ENCODE data around the gene MDFIC. TPM values are rescaled to one million over a fixed set of nuclear protein-coding genes. Genes with fewer than 3 reads are reported as not detected.

The MDFIC gene
- total and polyA plus RNA-seq, 4 experiments from 2014 or later, result 68.1 to 194 (median 129) TPM

DNA sequence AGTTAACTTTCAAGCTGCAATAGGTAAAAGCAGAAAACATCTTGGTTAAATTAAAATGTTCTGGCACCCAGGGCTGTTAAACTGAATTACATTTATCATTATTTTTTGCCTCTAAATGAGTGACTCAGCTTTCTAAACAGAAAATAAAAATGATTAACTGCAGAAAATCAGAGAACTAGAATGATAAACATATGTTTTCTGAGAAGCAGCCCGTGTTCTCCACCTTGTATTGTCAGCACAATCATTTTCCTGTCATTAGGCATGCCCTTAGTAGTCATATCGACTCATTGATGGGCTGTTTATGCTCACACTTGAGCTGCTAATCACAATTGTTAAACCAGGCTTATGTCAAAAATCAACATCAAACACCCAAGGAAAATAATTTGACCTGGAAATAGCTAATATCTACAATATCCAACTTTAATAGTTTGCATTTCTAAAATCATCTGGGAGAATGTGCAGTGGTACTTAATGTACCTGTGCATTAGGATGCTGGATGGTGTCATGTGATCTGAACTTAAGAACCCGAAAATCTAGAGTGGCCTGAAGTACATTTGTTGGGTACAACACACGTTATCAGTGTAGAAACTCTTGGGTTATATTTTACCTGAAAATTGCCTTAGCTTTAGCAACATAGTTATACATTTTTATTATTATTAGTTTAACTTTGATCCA, 2.3 kb downstream of the MDFIC start:
- ChIA-PET POLR2A (ENCODE audit: partially characterized antibody) (interaction anchor here (0.8 to 5.3 kb wide), 17 partner anchors 8 to 306 kb away, joined by 3 to 74 read pairs (median 5); no protein-coding TSS in a partner anchor), CTCF (ENCODE audit: partially characterized antibody) (interaction anchor here (0.9 to 7.0 kb wide), 10 partner anchors 9 to 583 kb away, joined by 3 to 52 read pairs (median 6); no protein-coding TSS in a partner anchor)
- H3K27me3 Mint-ChIP-seq, result peaks cover 0 to 1% of the 10 kb centered on the region in 2 donors
- H3K27ac ChIP-seq (ENCODE audit: low read depth, low read length), result peak overlapping the region; percentile 90
- H3K4me3 Mint-ChIP-seq, result peak overlapping the region; percentile 95 to 99 (median 98)
- H3K27ac Mint-ChIP-seq, result peak overlapping the region; percentile 89 to 98 (median 93)
- peak overlapping the region; percentile 37 to 93 for H3K4me3 ChIP-seq (ENCODE audit: low read length in 2 of 2)
- no peaks in the 10 kb centered on the region for H3K36me3 ChIP-seq (ENCODE audit: insufficient read depth, low read length)
- peaks cover 31 to 59% (median 36%) of the 10 kb centered on the region in 4 donors for H3K4me1 Mint-ChIP-seq
- no peaks in the 10 kb centered on the region for H3K9me3 Mint-ChIP-seq
- H3K36me3 Mint-ChIP-seq, result peaks cover 5 to 19% of the 10 kb centered on the region in 2 donors
- no peak for DNase-seq
- peaks cover 52% of the 10 kb centered on the region for H3K4me1 ChIP-seq (ENCODE audit: insufficient read depth, low read length)
- intact Hi-C loops (cut with micrococcal nuclease), result loop anchor here (5.0 to 10.0 kb wide), 3 partner anchors 57 to 1291 kb away; partner anchors contain the start of gene TES
- no peaks in the 10 kb centered on the region for H3K9me3 ChIP-seq (ENCODE audit: control insufficient read depth in 1 of 2, low read length in 2 of 2)
- no peaks in the 10 kb centered on the region for H3K27me3 ChIP-seq (ENCODE audit: insufficient read depth, low read length)

- peaks cover 60% of the 10 kb centered on the region for H3K4me1 ChIP-seq (ENCODE audit: insufficient read depth, low read length)
Measured at GRCh38 chr7:114925434-114925833, 3.5 kb downstream of the MDFIC start.

GRCh38 chr7:114928060-114928459, 6.2 kb downstream of the MDFIC start:
- H3K36me3 Mint-ChIP-seq, result peaks cover 5 to 13% of the 10 kb centered on the region in 2 donors
- Histone ChIP-seq H3K9me3 (ENCODE audit: control insufficient read depth in 1 of 2, low read length in 2 of 2) (no peaks in the 10 kb centered on the region), H3K27me3 (ENCODE audit: insufficient read depth, low read length) (no peaks in the 10 kb centered on the region), H3K36me3 (ENCODE audit: insufficient read depth, low read length) (no peaks in the 10 kb centered on the region), H3K4me1 (ENCODE audit: insufficient read depth, low read length) (peaks cover 74% of the 10 kb centered on the region), H3K27ac (ENCODE audit: low read depth, low read length) (peak overlapping the region; percentile 24), H3K4me3 (ENCODE audit: low read length in 2 of 2) (peak overlapping the region in 1 of 2 donors; percentile 44)
- peaks cover 16 to 36% (median 26%) of the 10 kb centered on the region in 4 donors for H3K4me1 Mint-ChIP-seq
- H3K9me3 Mint-ChIP-seq, result no peaks in the 10 kb centered on the region
- no peak overlapping the region for H3K4me3 Mint-ChIP-seq
- no peak overlapping the region for H3K27ac Mint-ChIP-seq
- ChIA-PET POLR2A (ENCODE audit: partially characterized antibody) (no interaction called here), CTCF (ENCODE audit: partially characterized antibody) (interaction anchor here (1.4 to 7.0 kb wide), 2 partner anchors 9 to 63 kb away, joined by 4 to 52 read pairs; no protein-coding TSS in a partner anchor)
- no peak for DNase-seq
- intact Hi-C loops (cut with micrococcal nuclease), result loop anchor here (10.0 kb wide), 1 partner anchor 1287 kb away; the partner anchor contains the start of gene TES
- no peaks in the 10 kb centered on the region for H3K27me3 Mint-ChIP-seq

More at GRCh38 chr7:114925434-114925833, 3.5 kb downstream of the MDFIC start:
- intact Hi-C loops (cut with micrococcal nuclease), result loop anchor here (10.0 kb wide), 1 partner anchor 1289 kb away; the partner anchor contains the start of gene TES
- ChIA-PET POLR2A (ENCODE audit: partially characterized antibody) (interaction anchor here (0.7 to 4.8 kb wide), 8 partner anchors 9 to 304 kb away, joined by 3 to 29 read pairs (median 6); no protein-coding TSS in a partner anchor), CTCF (ENCODE audit: partially characterized antibody) (interaction anchor here (1.2 to 7.0 kb wide), 4 partner anchors 8 to 60 kb away, joined by 3 to 52 read pairs (median 14); no protein-coding TSS in a partner anchor)
- H3K4me1 Mint-ChIP-seq, result peaks cover 24 to 49% (median 28%) of the 10 kb centered on the region in 4 donors
- Histone ChIP-seq H3K4me3 (ENCODE audit: low read length in 2 of 2) (peak overlapping the region; percentile 39 to 43), H3K36me3 (ENCODE audit: insufficient read depth, low read length) (no peaks in the 10 kb centered on the region), H3K27ac (ENCODE audit: low read depth, low read length) (peak overlapping the region; percentile 60), H3K27me3 (ENCODE audit: insufficient read depth, low read length) (no peaks in the 10 kb centered on the region), H3K9me3 (ENCODE audit: control insufficient read depth in 1 of 2, low read length in 2 of 2) (no peaks in the 10 kb centered on the region)
- peaks cover 5 to 19% of the 10 kb centered on the region in 2 donors for H3K36me3 Mint-ChIP-seq
- H3K4me3 Mint-ChIP-seq, result peak overlapping the region; percentile 78 to 99 (median 96)
- H3K27ac Mint-ChIP-seq, result peak overlapping the region; percentile 72 to 94 (median 87)
- peaks cover 0 to 1% of the 10 kb centered on the region in 2 donors for H3K27me3 Mint-ChIP-seq
- H3K9me3 Mint-ChIP-seq, result no peaks in the 10 kb centered on the region
- no peak for DNase-seq

DNA sequence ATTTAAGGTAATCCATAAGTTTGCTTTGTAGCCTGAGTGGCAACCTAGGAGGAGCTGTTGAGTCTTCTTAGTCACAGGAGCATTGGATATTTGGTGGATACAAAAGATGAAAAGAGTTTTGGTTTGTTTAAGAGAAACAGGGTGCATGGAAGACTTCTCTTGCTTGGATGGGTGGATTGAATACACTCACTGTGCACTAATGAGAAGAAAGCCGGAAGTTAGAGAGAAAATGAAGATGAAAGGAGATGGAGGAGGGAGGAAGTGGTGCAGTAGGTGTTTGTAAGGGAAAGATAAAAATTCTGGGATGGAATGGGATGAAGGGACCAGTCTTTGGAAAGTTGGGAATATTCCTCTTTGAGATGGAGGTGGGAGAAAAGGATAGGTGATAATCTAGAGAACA, 7.7 kb downstream of the MDFIC start:
- peaks cover 5 to 7% of the 10 kb centered on the region in 2 donors for H3K36me3 Mint-ChIP-seq
- H3K27ac Mint-ChIP-seq, result no peak overlapping the region
- no peaks in the 10 kb centered on the region for H3K9me3 ChIP-seq (ENCODE audit: control insufficient read depth in 1 of 2, low read length in 2 of 2)
- peaks cover 89% of the 10 kb centered on the region for H3K4me1 ChIP-seq (ENCODE audit: insufficient read depth, low read length)
- no peaks in the 10 kb centered on the region for H3K36me3 ChIP-seq (ENCODE audit: insufficient read depth, low read length)
- peak overlapping the region; percentile 59 for H3K27ac ChIP-seq (ENCODE audit: low read depth, low read length)
- peak overlapping the region; percentile 21 to 32 for H3K4me3 ChIP-seq (ENCODE audit: low read length in 2 of 2)
- no peaks in the 10 kb centered on the region for H3K9me3 Mint-ChIP-seq
- intact Hi-C loops (cut with micrococcal nuclease), result loop anchor here (10.0 kb wide), 1 partner anchor 1285 kb away; the partner anchor contains the start of gene TES
- H3K4me3 Mint-ChIP-seq, result no peak overlapping the region
- H3K4me1 Mint-ChIP-seq, result peaks cover 18 to 48% (median 24%) of the 10 kb centered on the region in 4 donors
- no peaks in the 10 kb centered on the region for H3K27me3 Mint-ChIP-seq
- CTCF ChIA-PET (ENCODE audit: partially characterized antibody), result no interaction called here
- DNase-seq, result no peak
- POLR2A ChIA-PET (ENCODE audit: partially characterized antibody), result interaction anchor here (1.6 kb wide), 1 partner anchor 79 kb away, joined by 3 read pairs; no protein-coding TSS in a partner anchor
- no peaks in the 10 kb centered on the region for H3K27me3 ChIP-seq (ENCODE audit: insufficient read depth, low read length)

DNA sequence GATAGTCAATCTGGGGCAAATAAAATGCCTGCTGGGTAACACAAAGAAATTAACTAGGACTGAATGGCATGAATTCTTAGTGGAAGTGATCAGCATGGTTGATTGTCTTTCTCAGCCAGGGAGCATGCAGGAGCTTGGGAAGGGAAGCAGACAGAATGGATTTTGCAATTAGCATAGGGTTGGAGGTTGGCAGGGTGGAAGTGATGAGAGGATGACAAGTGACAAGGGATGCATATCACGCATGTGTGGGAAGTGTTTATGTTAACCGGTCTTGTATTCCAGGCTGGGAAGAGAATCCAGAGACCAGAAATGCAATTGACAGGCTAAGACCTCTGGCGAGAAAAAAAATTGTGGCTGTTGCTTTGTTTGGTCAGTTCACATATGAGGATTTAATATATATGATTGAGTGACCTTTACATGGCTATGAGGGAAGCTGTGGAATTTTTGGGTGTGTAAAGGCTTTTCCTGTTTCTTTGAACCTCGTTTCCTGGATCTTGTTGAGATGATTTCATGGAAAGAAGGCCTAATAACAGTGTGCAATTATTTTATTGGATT, 8.3 kb downstream of the MDFIC start:
- intact Hi-C loops (cut with micrococcal nuclease), result loop anchor here (5.0 kb wide), 1 partner anchor 37 kb away; no protein-coding TSS in a partner anchor

GRCh38 chr7:114930829-114931655, 9.1 kb downstream of the MDFIC start:
- Mint-ChIP-seq H3K4me3 (peak overlapping the region in 2 of 8 donors; percentile 79 to 89), H3K9me3 (no peaks in the 10 kb centered on the region), H3K36me3 (peaks cover 0 to 5% of the 10 kb centered on the region in 2 donors), H3K27me3 (no peaks in the 10 kb centered on the region), H3K4me1 (peaks cover 12 to 52% (median 24%) of the 10 kb centered on the region in 4 donors), H3K27ac (peak overlapping the region in 4 of 7 donors; percentile 91 to 94 (median 92))
- ChIA-PET POLR2A (ENCODE audit: partially characterized antibody) (interaction anchor here (0.9 to 7.3 kb wide), 7 partner anchors 9 to 78 kb away, joined by 3 to 74 read pairs (median 3); partner anchors contain the start of gene MDFIC), CTCF (ENCODE audit: partially characterized antibody) (interaction anchor here (1.0 to 2.0 kb wide), 2 partner anchors 9 to 59 kb away, joined by 4 read pairs; no protein-coding TSS in a partner anchor)
- no peak for DNase-seq
- H3K9me3 ChIP-seq (ENCODE audit: control insufficient read depth in 1 of 2, low read length in 2 of 2), result no peaks in the 10 kb centered on the region
- intact Hi-C loops (cut with micrococcal nuclease), result loop anchor here (1.0 to 5.0 kb wide), 2 partner anchors 8 to 36 kb away; no protein-coding TSS in a partner anchor
- H3K27ac ChIP-seq (ENCODE audit: low read depth, low read length), result peak overlapping the region; percentile 59
- H3K36me3 ChIP-seq (ENCODE audit: insufficient read depth, low read length), result no peaks in the 10 kb centered on the region
- peak overlapping the region; percentile 54 to 62 for H3K4me3 ChIP-seq (ENCODE audit: low read length in 2 of 2)
- no peaks in the 10 kb centered on the region for H3K27me3 ChIP-seq (ENCODE audit: insufficient read depth, low read length)
- H3K4me1 ChIP-seq (ENCODE audit: insufficient read depth, low read length), result peaks cover 96% of the 10 kb centered on the region

More for the DNA sequence above, 8.3 kb downstream of the MDFIC start:
- Mint-ChIP-seq H3K9me3 (no peaks in the 10 kb centered on the region), H3K36me3 (peaks cover 5 to 7% of the 10 kb centered on the region in 2 donors), H3K4me3 (no peak overlapping the region), H3K27ac (peak overlapping the region in 1 of 7 donors; percentile 91), H3K27me3 (no peaks in the 10 kb centered on the region), H3K4me1 (peaks cover 17 to 52% (median 25%) of the 10 kb centered on the region in 4 donors)
- H3K9me3 ChIP-seq (ENCODE audit: control insufficient read depth in 1 of 2, low read length in 2 of 2), result no peaks in the 10 kb centered on the region
- H3K4me1 ChIP-seq (ENCODE audit: insufficient read depth, low read length), result peaks cover 95% of the 10 kb centered on the region
- H3K4me3 ChIP-seq (ENCODE audit: low read length in 2 of 2), result peak overlapping the region; percentile 21 to 32
- peak overlapping the region; percentile 59 for H3K27ac ChIP-seq (ENCODE audit: low read depth, low read length)
- POLR2A ChIA-PET (ENCODE audit: partially characterized antibody), result interaction anchor here (1.6 to 7.3 kb wide), 2 partner anchors 8 to 78 kb away, joined by 3 to 74 read pairs; partner anchors contain the start of gene MDFIC
- no peak for DNase-seq
- CTCF ChIA-PET (ENCODE audit: partially characterized antibody), result no interaction called here
- no peaks in the 10 kb centered on the region for H3K27me3 ChIP-seq (ENCODE audit: insufficient read depth, low read length)
- no peaks in the 10 kb centered on the region for H3K36me3 ChIP-seq (ENCODE audit: insufficient read depth, low read length)
